ENCODE results near the gene THTPA.

THTPA gene

GRCh38 chr14:23567186-23568020 is 11.3 kb downstream of the THTPA start, which contains the start of gene AP1G2:
TSS of gene AP1G2 (minus strand) at chr14:23567791. CDS start at chr14:23567314, 477 bp downstream.
- peak; percentile 98 for ATAC-seq
- DNase-seq, result peak; percentile 94

DNA sequence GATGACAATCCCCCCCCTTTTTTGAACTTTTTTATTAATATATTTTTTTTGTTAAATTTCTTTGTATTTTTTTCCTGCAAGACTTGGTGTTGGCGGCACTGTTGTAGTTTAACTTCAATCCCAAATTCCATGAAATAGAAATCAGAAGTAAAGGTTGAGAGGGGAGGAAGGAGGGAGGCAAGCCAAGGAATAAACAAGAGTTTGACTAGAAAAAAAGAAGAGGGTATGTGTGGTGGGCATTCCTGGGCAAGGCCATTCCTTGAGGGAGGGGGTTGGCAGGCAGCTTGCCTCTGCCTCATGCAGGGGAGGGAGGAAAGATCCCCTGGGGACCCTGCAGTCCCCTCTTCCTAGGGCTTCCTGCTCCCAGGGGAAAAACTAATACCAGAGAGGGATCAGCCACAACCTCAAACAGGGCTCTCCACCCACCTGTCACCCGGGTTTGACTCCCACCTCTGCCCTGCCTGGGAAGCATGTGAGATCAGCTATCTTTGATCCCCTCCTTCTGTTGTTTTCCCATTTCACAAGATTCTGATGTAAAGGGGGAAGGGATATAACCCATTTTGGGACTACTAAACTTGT is 12.0 kb downstream of the THTPA start:
- ATAC-seq (no peak), DNase-seq (no peak)

DNA sequence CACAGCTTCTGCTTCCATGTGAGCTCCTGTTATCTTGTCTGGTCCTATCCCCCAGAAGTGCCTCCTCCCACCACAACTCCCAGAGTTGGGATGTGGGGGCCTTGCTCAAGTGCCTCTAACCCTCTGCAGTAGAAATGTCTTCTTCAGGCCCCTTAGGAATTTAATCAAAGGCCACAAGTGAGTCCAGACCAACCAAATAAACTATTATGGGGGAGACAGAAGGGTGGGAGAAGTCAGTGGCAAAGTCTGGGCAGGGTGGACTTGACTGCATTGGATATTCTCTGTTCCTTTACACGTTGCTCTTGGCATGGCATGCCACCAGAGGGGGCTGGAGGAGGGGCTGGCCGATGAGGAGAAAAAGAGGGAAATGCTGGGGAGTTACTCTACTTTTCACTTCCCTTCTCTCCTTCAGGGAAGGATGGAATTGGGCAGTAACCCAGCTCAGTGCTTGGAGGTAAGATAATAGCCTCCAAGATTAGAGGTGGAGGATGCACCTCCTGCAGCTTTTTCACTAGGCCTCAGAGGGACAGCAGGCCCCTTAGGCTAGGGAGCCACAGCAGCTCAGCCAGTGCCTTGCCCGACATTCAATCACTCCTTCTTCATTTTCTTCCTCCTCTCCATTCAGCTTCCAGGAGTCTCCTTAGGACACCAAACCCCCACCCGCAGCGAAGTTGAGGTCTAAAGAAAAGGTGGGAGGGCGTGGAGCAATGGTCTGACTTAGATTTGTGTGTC is 12.7 kb downstream of the THTPA start:
- ATAC-seq, result no peak
- peak; percentile 46 for DNase-seq

DNA sequence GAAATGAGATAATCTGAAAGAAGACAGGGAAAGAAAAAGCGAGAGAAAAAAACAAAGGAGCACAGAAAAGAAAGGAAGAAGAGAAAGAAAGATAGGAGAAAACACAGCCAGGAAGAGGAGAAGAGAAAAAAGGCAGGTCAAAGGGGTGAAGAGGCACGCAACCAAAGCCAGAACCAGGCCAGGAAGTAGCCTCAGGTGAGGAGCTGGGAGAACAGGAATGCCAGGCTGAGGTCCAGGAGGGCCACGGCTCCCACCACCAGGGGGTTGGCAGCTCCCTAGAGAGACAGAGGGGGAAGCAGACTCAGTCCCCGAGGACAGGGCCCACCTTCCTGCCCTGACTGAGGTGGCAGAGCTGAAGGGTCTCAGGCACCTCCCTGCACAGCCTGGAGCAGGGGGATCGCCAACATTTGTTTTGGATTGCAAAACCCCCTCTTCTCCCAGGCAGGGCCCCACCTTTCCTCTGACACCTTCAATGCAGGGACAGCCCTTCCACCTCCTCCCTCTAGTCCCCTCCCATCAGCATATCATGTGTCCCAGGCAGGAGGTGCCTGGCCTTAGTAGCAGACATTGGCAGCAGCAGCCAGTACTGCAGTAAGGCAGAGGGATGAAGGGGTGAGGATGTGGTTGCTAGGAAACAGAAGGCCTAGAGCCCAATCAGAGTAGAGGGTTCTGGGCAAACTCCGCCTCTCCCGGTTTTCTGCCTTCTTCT is 13.5 kb downstream of the THTPA start:
- DNase-seq (no peak), ATAC-seq (no peak)

DNA sequence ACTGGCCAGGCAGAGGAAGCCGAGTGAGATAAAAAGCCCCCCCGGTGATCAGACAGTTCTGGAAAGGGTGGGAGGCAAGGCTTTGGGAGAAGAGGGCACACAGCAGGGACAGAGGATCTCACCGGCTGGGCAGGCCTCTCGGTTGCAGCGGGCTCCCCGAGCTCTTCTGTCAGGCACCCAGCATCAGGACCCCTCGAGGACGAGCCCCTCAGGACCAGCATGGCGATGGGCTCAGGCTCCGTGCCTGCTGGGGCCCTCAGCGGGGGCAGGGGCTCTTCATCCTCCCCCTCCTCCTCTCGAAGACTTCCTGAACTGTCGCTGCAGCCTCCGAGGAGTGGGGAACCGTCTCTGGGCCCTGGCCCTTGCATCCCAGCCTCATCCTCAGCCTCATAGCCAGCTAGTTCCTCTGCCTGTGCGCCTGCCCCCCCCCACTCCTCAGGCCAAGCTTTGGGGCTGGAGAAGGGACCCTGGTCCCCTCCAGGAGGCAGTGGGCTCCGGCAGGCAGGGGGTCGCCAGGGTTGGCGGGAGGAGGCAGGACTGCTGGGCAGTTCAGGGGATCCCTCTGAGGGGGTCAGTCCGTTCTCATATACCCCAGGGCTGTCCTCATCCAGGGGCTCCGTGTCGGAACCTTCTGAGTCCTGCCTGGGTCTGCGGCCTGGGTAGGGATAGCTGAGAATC is 14.9 kb downstream of the THTPA start:
- ATAC-seq, result no peak
- no peak for DNase-seq

DNA sequence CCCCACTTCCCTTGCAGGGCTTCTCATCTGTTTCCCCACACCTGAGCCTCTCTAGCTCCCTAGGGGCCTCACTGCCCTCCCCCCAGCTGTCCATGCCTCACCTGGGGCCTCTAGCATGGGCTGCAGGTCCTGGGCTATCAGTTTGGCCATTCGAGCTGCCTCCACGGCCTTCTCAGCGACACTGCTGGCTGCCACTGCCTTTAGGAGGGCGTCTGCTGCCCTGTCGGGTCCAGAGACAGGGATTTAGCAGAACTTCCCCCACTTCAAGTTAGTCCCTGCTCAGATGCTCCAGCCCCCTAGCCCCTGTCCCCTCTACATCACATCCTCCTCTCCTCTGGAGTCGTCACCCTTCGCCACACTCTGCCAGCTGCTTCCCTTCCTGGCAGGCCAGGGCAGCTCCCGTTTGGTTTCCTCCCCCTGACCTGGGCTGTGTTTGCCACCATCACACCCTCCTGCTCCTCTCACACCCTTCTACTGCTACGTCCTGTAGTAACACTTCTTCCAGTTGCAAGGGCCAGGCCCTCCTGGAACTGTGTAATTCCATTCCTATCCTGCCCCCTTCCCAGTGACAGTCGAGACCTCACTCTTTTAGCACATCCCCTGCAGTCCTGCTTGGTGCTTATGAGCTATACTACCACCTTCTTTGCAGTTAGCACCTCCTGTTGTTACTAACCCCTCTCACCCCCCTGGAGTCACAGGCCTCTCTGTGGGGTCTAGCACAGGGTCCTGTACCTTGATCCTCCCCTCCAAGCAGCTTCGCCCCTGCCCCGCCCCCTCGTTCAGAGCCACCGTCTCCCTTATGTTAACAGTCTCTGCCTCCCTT is 15.8 kb downstream of the THTPA start:
- ATAC-seq, result no peak
- no peak for DNase-seq

GRCh38 chr14:23572524-23572828 is 16.4 kb downstream of the THTPA start:
- ATAC-seq (no peak), DNase-seq (no peak)

DNA sequence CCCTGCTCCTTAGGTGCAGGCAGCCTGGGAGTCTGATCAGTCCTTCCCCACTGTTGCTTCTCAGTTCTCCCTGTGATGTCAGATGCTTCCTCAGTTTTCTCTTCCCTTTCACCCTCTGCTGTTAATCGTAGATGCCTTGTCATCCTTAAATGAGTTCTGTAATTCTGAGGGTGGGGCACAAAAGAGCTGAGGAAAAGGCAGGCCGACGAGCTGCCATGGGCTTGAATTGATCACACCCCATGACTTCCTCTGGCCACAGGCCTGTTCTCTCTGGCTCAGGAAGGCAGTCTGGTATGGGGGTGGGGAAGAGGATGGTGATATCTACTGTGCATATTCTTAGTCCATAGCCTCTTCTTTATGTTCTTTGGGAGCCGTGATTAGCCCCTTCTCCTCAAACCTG is 16.8 kb downstream of the THTPA start:
- ATAC-seq (no peak), DNase-seq (no peak)

DNA sequence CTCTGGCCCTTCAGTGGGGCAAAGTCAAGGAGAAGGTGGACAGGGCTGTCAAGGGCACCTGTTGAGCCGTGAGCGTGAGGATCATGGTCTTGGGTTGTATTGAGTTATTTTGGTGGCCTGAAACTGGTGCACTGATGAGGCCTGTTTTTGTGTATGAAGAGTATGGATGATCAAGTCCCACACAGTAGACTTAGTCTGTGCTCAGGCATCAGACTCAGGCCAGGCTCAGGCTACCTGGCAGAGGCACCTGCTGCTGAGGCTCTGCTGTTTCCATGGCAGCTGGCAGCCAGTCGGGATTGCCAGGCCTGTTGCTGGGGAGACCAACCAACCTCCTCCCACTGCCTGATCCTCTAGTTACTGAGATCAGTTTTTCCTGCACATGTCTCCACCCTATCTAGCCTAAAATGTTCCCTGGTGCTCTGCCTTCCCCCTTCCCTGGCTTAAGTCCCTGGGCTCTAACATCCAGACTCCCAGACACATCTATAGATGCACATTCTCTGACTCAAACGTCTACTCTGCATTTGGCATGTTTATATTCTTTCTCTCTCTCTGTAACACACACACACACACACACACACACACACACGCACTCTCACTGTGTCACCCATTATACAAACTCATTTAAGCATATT is 17.4 kb downstream of the THTPA start:
- ATAC-seq, result no peak
- DNase-seq, result no peak

- ATAC-seq (no peak), DNase-seq (no peak)
Measured at GRCh38 chr14:23577004-23577681, 21.1 kb downstream of the THTPA start.

GRCh38 chr14:23577710-23578392 is 21.8 kb downstream of the THTPA start:
- DNase-seq (no peak), ATAC-seq (no peak)

- DNase-seq, result no peak
- no peak for ATAC-seq
Measured at GRCh38 chr14:23578560-23579310, 22.7 kb downstream of the THTPA start, which contains the start of gene JPH4. TSS of gene JPH4 (minus strand) at chr14:23578790. CDS start at chr14:23577453, 1,337 bp downstream.

GRCh38 chr14:23579311-23579630 is 23.2 kb downstream of the THTPA start:
- DNase-seq, result no peak
- ATAC-seq, result no peak

GRCh38 chr14:23579739-23580138 is 23.7 kb downstream of the THTPA start:
- DNase-seq (no peak), ATAC-seq (no peak)

- no peak for DNase-seq
- no peak for ATAC-seq
Measured at GRCh38 chr14:23580152-23580926, 24.3 kb downstream of the THTPA start.

DNA sequence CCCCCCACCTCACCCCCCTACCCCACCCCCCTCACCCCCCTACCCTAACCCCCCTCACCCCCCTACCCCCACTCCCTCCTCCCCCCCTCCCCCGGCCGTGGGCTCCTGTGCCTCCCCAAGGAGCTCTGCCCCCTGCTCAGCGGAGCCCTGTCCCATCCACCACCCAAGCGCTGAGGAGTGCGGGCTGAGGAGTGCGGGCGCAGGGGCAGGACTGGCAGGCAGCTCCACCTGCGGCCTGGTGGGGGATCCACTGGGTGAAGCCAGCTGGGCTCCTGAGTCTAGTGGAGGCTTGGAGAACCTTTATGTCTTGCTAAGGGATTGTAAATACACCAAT is 24.8 kb downstream of the THTPA start:
- ATAC-seq (no peak), DNase-seq (no peak)

DNA sequence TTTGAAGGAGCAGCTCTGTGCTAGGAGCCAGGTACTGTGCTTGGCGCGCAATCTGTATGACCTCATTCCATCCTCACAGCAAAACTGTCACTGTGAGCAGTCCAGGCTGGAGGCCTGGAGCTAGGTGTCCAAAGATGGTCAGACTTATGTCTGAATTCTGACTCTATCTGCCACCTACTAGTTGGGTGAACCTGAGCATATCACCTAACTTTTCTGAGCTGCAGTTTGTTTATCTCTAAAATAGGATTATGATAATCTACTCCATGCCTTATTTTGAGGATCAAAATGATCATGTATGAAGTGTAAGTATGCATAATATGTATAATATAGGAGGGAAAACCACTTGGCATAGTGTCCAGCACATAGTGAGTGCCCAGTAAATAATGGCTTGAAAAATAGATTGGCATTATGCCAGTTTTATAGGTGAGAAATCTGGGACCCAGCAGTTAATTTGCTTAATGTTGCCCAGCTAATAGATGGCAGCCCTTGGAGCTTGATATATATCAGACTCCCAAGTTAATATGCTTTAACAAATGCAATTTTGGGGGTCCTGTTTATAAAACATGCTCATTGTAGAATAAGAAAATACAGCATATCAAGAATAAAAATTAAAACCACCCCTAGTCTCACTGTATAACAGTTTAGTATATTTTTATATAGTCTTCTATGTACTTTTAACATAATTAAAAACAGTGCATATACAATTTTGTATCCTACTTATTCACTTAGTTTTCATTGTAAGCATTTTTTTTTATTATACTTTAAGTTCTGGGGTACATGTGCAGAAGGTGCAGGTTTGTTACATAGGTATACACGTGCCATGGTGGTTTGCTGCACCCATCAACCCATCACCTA is 27.1 kb downstream of the THTPA start:
- no peak for ATAC-seq
- DNase-seq, result no peak

Measured in stimulated activated naive CD8-positive, alpha-beta T cell treated with anti-CD3 and anti-CD28 coated beads, Interleukin-15, Interleukin-2, amounts not matched to agents 100 U/mL and 50 U/mL, for 24 hours (primary cell).